Upper lobe of right lung (tissue), 1 donor: ENCODE measurements around the gene DHCR24. TPM values are rescaled to one million over a fixed set of nuclear protein-coding genes. Genes with fewer than 3 reads are reported as not detected.

Experiments used
- ATAC-seq: fragments of 200-7000 bp; cut with Tn5 transposase; one replicate; pipeline ENCODE4 v1.9.1; 2020; ENCODE audit warnings: mild to moderate bottlenecking, moderate library complexity
- DNase-seq: peaks from one replicate; pipeline ENCODE4 v3.0.0-alpha.2; 2020
- H3K27ac ChIP-seq: fragments of 200-600 bp; one replicate; pipeline ENCODE4 v1.8.0; 2022
- H3K27me3 ChIP-seq: fragments of 200-600 bp; one replicate; pipeline ENCODE4 v1.8.0; 2022; ENCODE audit warnings: mild to moderate bottlenecking
- H3K36me3 ChIP-seq: fragments of 200-600 bp; one replicate; pipeline ENCODE4 v1.8.0; 2022
- H3K4me1 ChIP-seq: fragments of 200-600 bp; one replicate; pipeline ENCODE4 v1.8.0; 2022
- H3K4me3 ChIP-seq: fragments of 200-600 bp; one replicate; pipeline ENCODE4 v1.8.0; 2022; ENCODE audit warnings: mild to moderate bottlenecking
- H3K9me3 ChIP-seq: fragments of 200-600 bp; one replicate; pipeline ENCODE4 v1.8.0; 2022
- CTCF ChIP-seq: fragments of 200-600 bp; IDR thresholded peaks from one replicate; pipeline ENCODE4 v1.8.0; 2022; ENCODE audit warnings: antibody characterized with exemption
- intact Hi-C: fragments of 100-400 bp; cut with DNase I; formaldehyde crosslinking; loops from one replicate; pipeline ENCODE4 v1.11.0; 2022
- total RNA-seq: library from RNA; stranded (reverse); fragmentation: NEBNext Ultra II Directional; extraction: Animal tissue kit (Norgen Biotek cat#: 25700); gene quantifications from one replicate; pipeline ENCODE4 v1.2.1, GENCODE V29; 2021
- donor health status: DM: no; HTN: yes; CAD: no; lungs with severe emphysema.

DHCR24 gene
- total RNA-seq, 1 donor from 2014 or later, result 749 TPM

DNA sequence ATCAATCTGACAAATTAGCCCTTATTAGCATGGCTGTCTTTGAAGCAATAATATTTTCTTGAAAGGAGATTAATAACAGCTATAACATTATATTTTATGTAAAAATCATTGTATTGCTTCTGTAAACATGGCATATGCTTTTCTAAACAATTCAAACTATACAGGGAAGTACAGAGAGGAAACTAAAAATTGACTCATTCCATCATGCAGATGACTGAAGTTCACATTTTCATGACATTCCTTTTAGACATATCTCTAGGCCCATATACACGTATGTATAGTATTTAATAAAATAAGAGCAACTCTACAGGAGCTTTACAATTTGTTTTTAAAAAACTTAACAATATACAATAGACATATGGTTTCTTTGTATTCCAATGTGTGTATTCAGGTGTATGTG, 5.6 kb upstream of the DHCR24 start:
- H3K36me3 ChIP-seq, result no peaks in the 10 kb centered on the region
- ATAC-seq (no peak), DNase-seq (no peak)
- H3K9me3 ChIP-seq, result no peaks in the 10 kb centered on the region
- H3K27me3 ChIP-seq, result peaks cover 4% of the 10 kb centered on the region
- intact Hi-C loops, result no loop called here
- H3K27ac ChIP-seq, result no peak overlapping the region
- no peak overlapping the region for H3K4me3 ChIP-seq
- peaks cover 5% of the 10 kb centered on the region for H3K4me1 ChIP-seq
- no peak for TF ChIP-seq CTCF

GRCh38 chr1:54889132-54889725, 2.2 kb upstream of the DHCR24 start:
- intact Hi-C loops, result no loop called here
- no peak for ATAC-seq

DNA sequence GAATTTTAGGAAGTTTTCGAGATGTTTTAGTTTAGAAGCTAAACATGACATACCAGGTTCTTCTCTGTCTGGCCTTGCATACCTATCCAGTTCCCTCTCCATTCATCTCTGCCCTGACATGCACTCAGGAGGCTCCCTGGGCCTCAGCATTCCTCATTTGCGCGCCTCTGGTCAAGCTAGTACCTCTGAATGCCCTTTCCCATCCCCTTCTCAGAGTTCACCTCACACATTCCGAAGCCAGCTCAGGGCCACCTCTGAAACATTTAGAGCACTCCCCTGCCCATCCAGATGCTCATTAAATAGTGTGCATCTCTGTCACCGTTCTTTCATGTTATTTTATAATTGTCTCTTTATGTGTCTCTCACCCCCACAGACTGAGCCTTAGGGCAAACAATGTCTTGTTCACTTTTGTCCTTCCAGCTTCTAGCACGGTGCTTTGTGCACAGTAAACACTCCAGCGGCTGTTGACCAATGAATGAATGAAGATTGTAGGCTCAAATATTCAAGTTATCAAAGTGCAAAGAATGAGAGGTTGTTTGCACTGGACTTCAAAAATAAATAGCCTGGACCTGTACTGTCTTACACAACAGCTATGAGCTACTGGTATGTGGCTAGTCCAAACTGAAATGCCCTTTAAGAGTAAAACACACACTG, 1.2 kb upstream of the DHCR24 start:
- peak overlapping the region; percentile 79 for H3K27ac ChIP-seq
- intact Hi-C loops, result no loop called here
- peaks cover 4% of the 10 kb centered on the region for H3K27me3 ChIP-seq
- no peak for TF ChIP-seq CTCF
- DNase-seq, result no peak
- peaks cover 16% of the 10 kb centered on the region for H3K4me1 ChIP-seq
- H3K9me3 ChIP-seq, result no peaks in the 10 kb centered on the region
- peaks cover 3% of the 10 kb centered on the region for H3K36me3 ChIP-seq
- ATAC-seq, result peak; percentile 34
- H3K4me3 ChIP-seq, result peak overlapping the region; percentile 82

More at GRCh38 chr1:54889132-54889725, 2.2 kb upstream of the DHCR24 start:
- DNase-seq, result no peak
- peaks cover 4% of the 10 kb centered on the region for H3K27me3 ChIP-seq
- H3K4me1 ChIP-seq, result peaks cover 8% of the 10 kb centered on the region
- no peak for TF ChIP-seq CTCF
- H3K36me3 ChIP-seq, result no peaks in the 10 kb centered on the region
- no peaks in the 10 kb centered on the region for H3K9me3 ChIP-seq
- H3K4me3 ChIP-seq, result no peak overlapping the region
- peak overlapping the region; percentile 24 for H3K27ac ChIP-seq

DNA sequence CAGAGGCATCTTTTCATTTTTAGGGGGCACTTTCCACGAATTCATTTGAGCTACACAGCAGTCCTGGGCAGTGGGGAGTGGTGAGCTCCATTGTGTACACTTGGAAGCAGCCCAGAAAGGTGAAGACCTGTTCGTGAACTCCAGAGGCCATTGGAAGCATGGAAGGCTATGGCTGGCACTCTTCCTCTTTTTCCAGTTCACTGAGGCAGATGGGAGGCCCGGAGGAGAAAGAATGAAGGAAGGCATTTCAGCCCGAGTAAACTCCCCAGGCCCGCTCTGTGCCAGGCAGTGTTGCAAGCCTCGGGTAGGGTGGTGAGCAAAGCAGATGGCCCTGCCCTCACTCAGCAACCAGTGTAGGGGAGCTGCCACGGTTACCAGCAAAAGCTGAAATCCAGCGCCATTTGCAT, 673 bp upstream of the DHCR24 start:
- peaks cover 4% of the 10 kb centered on the region for H3K27me3 ChIP-seq
- H3K4me3 ChIP-seq, result peak overlapping the region; percentile 82
- peaks cover 7% of the 10 kb centered on the region for H3K36me3 ChIP-seq
- ATAC-seq (peak; percentile 39), DNase-seq (peak; percentile 81)
- peaks cover 16% of the 10 kb centered on the region for H3K4me1 ChIP-seq
- peak overlapping the region; percentile 79 for H3K27ac ChIP-seq
- intact Hi-C loops, result no loop called here
- no peaks in the 10 kb centered on the region for H3K9me3 ChIP-seq
- no peak for TF ChIP-seq CTCF

DNA sequence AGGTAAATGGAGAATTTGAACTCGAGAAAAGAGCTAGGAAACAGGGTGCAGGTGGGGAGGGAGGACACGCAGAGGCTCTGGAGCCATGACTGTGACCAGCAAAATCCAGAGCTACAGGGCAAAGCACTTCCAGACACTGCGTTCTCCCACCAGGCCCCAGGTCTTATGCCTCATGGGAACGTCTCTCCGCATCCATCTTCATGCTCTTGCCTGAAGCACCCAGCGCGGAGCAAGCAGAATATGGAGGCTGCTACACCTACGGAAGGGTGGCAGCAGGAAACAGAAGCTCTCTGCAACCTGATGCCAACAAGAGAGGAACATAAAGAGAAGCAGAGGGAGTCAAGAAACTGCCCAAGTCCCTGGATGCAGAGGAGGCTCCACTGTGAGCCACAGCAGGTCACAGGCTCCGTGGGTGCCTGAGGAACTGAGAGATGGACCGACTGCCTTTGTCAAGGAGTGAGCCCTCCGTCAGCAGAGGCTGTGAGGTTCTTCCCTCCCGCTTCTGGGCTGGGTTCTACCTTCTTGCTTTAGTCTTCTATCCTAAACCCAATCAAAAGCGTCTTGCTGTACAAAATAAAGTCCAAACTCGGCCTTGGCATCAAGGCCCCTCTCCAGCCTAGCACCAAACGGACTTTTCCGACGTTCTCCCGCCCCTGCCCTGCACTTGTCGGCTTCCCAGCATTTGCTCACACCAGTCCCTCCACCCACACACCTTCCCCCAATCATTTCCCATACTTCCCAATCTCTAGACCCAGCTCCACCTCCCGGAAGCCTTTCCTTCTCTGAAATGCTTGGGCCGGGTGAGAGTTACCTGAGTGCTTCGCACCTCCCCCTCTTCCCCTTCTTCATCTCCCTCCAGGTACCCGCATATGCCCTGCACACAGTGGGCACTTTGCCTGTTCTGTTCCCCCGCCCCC, 930 bp downstream of the DHCR24 start:
- DNase-seq (peak; percentile 82), ATAC-seq (peak; percentile 73)
- Histone ChIP-seq H3K9me3 (no peaks in the 10 kb centered on the region), H3K4me1 (peaks cover 16% of the 10 kb centered on the region), H3K36me3 (peaks cover 10% of the 10 kb centered on the region), H3K4me3 (peak overlapping the region; percentile 82), H3K27me3 (peaks cover 4% of the 10 kb centered on the region), H3K27ac (peak overlapping the region; percentile 58)
- TF ChIP-seq CTCF, result no peak
- intact Hi-C loops, result no loop called here
